Measurements from ENCODE around the gene PRDM16.

GRCh38 chr1:3158347-3158746 lies 89.3 kb downstream of the PRDM16 start:
- TF ChIP-seq NR3C1 (IDR thresholded peaks at IDR 0.05) (no peak), CTCF (IDR thresholded peaks at IDR 0.05) (no peak), POLR2A (IDR thresholded peaks at IDR 0.05; ENCODE audit: low read length) (no peak), RFX5 (IDR thresholded peaks at IDR 0.05) (no peak), BCL3 (IDR thresholded peaks at IDR 0.05) (no peak), ZC3H11A (IDR thresholded peaks at IDR 0.05) (no peak), RCOR1 (IDR thresholded peaks at IDR 0.05; ENCODE audit: low read depth, low read length) (no peak), EP300 (IDR thresholded peaks at IDR 0.05) (no peak), CHD2 (IDR thresholded peaks at IDR 0.05; ENCODE audit: low read length, partially characterized antibody) (no peak), PHF8 (IDR thresholded peaks at IDR 0.05; ENCODE audit: borderline replicate concordance, low read depth) (no peak), ZFP36 (IDR thresholded peaks at IDR 0.05; ENCODE audit: borderline replicate concordance, partially characterized antibody) (no peak), JUNB (IDR thresholded peaks at IDR 0.05) (no peak)

All from A549 (cell line).